ENCODE results near the gene TMEM9.

Gene TMEM9

DNA sequence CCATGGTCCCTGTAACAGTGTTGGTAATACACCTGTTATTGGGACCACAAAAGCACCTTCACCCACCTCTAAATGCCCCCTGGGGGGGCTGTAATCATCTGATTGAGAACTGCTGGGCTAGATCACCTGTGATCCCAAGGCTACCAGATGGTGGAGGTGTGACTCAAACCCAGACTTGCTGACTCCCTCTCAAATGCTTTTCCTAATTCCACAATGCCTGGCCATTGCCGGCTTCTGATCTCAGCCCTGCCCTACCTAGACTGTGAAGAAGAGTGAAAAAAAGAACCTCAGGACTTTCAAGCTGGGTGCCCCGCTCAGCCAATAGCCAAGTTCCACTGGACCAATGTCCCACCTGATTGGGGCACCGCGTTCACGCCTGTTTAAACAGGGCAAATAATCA, 9.6 kb downstream of the TMEM9 start:
- TF ChIP-seq GATA2 (IDR thresholded peaks at IDR 0.05; ENCODE audit: low read depth, low read length) (no peak), GATA3 (IDR thresholded peaks at IDR 0.05; ENCODE audit: low read depth, low read length) (no peak)

DNA sequence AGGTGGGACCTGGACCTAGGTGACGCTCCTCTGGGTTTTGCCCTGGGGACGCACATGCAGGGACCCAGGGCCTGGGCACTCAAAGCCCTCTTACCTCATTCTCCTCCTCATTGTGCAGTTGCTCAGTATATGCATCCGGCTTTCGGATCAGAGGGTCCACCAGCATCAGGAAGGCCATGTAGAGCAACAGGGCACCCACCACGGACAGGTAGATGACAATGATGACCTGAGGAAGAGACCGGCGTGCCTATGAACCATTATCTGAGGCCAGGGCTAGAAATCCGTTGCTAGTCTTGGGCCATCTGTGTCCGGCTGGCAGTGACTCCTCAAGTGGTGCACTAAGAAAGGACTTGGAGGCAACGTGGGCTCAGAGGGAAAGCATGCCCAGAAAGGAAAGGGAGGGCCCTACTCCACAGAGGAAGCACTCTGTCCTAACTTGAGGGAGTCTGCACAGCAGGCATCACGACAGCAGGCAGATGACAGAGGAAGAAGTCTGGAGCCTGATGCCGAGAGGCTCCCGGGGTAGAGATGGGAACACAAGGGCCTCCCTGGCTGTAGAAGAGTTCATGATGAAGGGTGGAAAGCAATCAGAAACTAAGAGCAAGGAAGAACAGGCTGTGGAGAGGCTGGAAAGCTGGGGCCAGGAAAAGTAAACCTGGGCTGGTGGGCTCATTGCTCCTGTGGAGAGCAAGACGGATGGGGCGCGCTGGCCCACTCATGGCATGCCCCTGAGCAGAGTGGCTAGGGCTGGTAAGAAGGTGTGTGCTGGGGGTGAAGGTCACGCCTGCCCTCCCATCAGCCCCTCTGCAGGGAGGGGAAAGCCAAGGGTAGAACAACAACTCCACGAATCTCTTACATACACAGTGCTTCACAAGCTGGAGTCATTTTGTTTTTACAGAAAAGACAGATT, 10.3 kb downstream of the TMEM9 start:
- TF ChIP-seq GATA3 (IDR thresholded peaks at IDR 0.05; ENCODE audit: low read depth, low read length): no peak
- TF ChIP-seq GATA2 (IDR thresholded peaks at IDR 0.05; ENCODE audit: low read depth, low read length): no peak

DNA sequence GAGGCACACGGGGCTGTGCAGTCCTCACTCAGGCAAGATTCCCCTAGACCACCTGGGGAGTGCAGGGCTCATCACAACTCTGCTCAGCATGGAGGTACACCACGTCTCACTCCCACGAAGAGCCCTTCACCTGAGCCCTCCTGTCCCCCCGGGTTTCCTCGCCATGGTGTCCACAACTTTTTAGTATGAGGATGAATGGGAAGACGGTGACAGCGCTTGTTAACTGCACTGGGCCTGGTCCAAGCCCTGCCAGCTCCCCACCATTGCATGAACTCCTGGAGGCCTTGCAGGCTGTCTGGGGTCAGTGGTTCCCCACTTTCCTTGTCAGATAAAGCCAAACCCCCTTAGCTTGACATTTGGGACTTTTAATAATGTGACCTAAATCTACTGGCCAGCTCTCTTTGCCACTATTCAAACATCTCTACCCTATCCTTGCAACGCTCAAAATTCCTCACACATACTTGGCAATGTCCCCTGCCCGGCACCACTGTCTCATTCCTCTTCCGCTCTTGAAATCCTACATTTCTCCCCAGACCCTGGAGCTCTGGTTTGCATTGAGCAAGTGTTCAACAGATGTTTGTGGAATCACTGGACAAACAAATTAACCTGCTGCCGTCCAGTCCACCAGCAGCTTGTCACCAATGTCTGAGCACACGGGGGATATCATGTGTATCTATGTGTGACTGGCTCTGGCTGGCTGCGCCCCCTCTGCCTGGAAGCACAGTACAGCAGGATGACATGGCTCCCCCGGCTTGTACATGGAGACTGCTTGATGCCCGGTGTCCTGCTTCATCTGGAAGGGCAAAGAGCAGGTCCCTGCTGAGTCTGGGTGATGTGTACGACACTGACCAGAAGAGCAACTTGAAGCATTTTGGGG, 11.2 kb downstream of the TMEM9 start:
- TF ChIP-seq GATA2 (IDR thresholded peaks at IDR 0.05; ENCODE audit: low read depth, low read length) (no peak), GATA3 (IDR thresholded peaks at IDR 0.05; ENCODE audit: low read depth, low read length) (no peak)

DNA sequence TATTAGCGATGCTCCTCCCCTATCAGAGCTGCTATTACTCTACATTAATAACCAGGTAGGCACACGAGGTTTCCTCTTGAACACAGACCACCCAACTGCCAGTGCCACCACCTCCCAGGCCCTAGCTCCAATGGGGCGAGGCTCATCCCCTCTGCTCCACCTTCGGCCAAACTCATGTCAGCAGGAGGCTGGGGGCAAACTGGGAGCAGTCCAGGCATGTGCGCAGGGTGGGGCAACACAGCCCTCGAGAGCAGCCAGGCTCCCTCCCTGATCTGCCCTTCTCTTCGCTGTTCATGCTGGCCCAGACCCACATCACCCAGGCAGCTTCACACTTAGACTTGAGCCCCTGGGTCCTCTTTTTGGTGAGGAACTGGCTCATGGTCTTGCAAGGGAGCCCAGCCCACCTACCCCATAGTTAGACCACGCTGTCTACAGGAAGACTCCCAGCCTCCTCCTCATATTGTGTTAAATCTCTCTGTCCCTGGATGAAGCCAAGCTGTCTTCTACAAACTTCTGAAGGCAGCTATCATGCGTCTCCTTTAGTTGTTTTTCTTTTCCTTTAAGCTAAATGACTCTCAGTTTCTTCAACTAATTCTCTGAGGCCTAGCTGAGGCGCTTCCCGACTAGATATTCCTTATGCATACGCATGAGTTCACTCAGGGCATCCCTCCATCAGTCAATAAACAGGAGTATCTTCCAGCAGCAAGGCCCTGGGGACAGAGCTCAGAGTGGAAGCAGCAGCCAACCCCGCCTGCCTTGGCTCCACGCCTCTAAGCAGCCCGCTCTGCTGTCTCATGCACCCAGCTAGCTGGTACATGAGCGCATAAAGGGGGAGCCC, 12.0 kb downstream of the TMEM9 start:
- TF ChIP-seq GATA3 (IDR thresholded peaks at IDR 0.05; ENCODE audit: low read depth, low read length) (no peak), GATA2 (IDR thresholded peaks at IDR 0.05; ENCODE audit: low read depth, low read length) (no peak)

DNA sequence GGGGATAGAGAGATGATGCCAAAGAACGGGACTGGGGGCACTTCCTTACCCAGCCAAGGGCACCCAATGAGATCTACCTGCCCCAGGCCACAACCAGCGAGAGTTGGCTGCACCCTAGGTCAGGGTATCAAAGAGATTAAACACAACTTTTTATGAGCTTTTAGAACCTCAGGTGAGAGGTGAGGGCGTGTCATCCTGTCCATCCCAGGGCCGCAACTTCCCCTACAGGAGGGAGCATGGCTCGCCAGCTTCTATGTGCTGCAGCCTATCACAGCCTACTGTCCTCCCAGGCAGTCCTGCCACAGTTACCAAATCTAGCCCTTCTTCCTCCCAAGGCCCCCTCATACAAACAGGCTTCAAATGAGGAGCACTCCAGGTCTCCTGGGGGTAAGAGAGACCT, 12.9 kb downstream of the TMEM9 start:
- TF ChIP-seq GATA2 (IDR thresholded peaks at IDR 0.05; ENCODE audit: low read depth, low read length): no peak
- no peak for TF ChIP-seq GATA3 (IDR thresholded peaks at IDR 0.05; ENCODE audit: low read depth, low read length)

DNA sequence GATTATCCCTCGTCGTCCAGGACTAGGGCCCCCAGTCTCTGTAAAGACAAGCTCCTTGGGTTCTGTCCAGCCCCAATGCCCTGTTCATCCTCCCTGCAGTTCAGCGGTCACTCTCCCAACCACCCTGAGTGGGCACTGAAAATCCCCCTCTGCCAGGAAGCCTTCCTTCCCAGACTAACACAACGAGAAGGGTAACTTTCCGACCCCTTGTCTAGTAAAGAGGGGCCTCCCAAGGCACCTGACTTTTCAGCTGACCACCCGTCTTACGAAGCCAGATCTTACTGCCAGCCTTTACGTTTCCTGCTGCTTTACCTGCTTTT, 13.4 kb downstream of the TMEM9 start:
- TF ChIP-seq GATA3 (IDR thresholded peaks at IDR 0.05; ENCODE audit: low read depth, low read length) (no peak), GATA2 (IDR thresholded peaks at IDR 0.05; ENCODE audit: low read depth, low read length) (no peak)

DNA sequence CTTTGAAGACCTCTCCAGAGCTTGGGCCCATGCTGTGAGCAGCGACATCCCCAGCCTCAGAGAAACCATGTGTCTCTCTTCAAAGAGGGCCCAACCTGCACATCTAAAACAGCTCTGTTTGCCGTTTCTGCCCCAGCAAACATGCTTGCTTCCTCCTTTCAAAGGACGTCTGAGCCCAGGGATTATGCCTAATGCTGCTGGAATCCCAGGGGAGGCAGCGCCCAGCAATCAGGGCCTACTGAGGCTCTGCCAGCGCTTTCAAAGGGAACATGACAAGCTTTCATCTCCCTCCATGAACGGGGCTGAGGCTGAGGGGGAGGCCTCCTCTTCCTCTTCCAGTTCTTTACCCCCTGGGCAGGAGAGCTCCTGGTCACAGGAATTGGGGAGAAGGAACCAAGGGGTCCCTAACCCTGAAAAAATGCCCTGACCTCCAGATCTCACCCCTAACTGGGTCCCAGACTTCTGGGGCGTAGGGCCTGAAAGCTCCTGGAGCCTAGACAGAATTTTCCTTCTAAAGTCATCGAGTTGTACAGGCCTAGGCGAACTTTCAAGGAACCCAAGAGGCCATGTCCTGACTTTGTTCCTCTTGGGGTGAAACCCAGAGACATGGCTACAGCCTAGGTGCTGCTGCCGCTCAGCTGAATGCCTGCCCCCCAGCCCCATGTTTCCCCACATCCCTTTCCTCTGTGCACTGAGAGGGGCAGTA, 13.9 kb downstream of the TMEM9 start:
- TF ChIP-seq GATA3 (IDR thresholded peaks at IDR 0.05; ENCODE audit: low read depth, low read length): no peak
- no peak for TF ChIP-seq GATA2 (IDR thresholded peaks at IDR 0.05; ENCODE audit: low read depth, low read length)

DNA sequence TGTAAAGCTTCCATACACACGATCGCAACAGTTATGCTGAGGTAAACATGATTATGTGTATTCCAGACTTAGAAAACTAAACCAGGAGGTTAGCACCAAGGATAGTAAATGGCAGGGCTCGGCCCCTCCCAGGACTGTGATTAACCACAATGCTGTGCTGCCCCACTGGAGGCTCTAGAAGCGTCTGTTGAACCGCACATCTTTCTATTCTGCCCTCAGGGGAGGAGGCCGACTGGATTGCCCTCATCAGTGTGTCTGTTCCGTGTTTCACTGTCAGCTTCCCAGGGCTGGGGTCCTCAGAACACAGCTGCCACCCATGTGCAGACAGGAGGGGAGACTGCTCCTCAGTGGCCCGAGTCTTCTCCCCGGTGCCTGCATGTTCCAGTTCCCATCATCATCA, 14.5 kb downstream of the TMEM9 start:
- no peak for TF ChIP-seq GATA2 (IDR thresholded peaks at IDR 0.05; ENCODE audit: low read depth, low read length)
- no peak for TF ChIP-seq GATA3 (IDR thresholded peaks at IDR 0.05; ENCODE audit: low read depth, low read length)

DNA sequence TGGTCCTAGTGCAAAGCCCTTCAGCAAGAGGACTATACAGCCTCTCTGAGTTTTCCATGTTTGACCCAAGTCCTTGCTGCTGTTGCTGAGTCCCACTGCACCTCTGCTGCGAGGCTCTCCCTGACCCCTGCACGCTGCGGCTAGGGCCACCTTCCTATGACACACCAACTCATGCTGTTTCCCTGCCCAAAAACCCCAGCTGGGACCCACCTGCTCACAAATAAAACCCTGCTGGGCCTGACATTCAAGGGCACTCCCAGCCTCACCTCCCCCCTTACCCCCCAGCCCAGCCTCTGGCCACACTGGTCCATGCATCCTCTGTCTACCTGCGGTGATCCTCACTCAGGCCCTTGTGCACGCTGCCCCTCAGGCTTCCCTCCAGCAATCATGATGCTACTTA, 15.0 kb downstream of the TMEM9 start:
- TF ChIP-seq GATA2 (IDR thresholded peaks at IDR 0.05; ENCODE audit: low read depth, low read length): no peak
- no peak for TF ChIP-seq GATA3 (IDR thresholded peaks at IDR 0.05; ENCODE audit: low read depth, low read length)

DNA sequence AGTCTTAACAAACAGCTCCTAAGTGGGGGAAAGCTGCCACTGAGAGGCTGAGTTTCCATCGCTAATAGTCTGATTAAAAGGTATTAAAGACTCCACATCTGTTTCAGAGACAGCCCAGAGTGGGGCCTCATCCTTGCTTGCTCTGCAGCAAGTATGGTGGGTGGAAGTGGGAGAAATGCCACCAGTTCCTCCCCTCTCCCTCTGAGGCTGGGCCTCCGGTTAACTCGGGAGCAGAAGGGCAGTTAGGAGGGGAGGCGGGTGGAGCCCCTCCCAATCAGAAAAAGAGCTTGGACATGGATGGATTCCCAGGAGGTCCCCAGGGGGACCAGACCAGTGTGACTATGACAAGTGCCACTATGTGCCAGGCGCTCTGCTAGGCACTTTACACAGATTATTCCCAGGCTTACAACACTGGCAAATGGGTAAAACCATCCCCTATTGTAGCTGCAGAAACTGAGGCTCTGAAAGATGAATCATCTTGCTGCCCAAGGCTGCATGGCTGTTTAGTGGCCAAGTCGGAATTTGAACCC, 15.9 kb downstream of the TMEM9 start:
- TF ChIP-seq GATA3 (IDR thresholded peaks at IDR 0.05; ENCODE audit: low read depth, low read length): no peak
- no peak for TF ChIP-seq GATA2 (IDR thresholded peaks at IDR 0.05; ENCODE audit: low read depth, low read length)

DNA sequence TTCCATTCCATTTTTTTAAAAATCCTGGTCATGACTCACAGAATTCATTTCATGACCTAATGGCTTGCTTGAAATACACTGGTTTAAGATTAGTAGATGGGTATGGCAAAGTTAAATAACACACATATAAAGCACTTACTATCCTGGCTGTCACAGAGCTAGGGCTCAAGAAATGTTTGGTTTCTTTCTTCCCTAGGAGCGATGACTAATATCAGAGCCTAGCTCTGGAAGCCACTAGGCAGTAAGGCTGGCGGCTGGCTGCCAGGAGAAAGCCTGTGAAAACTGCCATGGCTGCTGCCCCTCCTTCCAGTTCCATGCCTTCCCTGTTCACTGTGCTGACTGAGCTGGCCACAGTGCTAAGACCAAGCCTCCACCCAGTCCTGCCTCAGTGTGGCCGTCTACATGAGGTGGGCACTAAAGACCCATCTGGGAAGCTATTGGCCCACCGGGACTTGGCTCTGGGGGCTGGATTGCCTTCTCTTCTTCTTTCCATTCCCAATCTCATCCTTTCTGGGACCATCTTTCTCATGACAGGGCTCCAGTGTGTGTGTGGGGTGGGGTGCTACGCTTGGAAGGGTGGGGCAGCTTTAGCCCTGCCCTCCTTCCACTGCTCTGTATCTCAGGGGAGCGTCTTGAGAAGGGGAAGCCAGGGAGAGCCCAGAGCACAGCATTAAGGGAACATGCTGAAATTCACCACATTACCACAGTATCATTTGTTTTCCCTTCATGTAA, 16.5 kb downstream of the TMEM9 start:
- TF ChIP-seq GATA3 (IDR thresholded peaks at IDR 0.05; ENCODE audit: low read depth, low read length) (no peak), GATA2 (IDR thresholded peaks at IDR 0.05; ENCODE audit: low read depth, low read length) (no peak)

DNA sequence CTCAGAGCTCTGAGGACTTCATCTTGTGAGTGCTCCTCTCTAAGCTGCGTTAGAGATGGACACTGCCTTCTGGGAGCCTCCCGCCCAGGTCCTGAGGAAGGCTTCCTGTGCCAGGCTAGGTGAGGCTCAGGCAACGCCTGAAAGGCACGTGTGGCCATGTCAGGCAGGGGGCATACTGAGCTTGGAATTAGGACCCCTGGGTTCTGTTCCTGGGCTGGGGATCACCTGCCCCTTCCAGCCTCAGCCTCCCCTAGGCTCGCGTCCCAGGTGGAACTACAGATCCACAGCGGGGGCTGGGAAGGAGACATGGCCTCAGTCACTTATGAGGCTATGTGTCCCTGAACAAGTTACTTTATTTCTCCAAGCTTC, 17.3 kb downstream of the TMEM9 start:
- TF ChIP-seq GATA3 (IDR thresholded peaks at IDR 0.05; ENCODE audit: low read depth, low read length): no peak
- no peak for TF ChIP-seq GATA2 (IDR thresholded peaks at IDR 0.05; ENCODE audit: low read depth, low read length)
